Activated CD8-positive, alpha-beta memory T cell treated with anti-CD3 and anti-CD28 coated beads, Interleukin-2, amount 50 U/mL, for 4 hours (primary cell): ENCODE measurements around the gene UMAD1.
"Not testable (repeated sequence)": the region's sequence is repeated elsewhere in the genome, so short reads cannot be mapped to it uniquely, and the experiment has no call there.

ENCODE experiments used
- DNase-seq: peaks from one replicate; pipeline ENCODE4 v3.0.0-alpha.2; 2020

The UMAD1 gene

DNA sequence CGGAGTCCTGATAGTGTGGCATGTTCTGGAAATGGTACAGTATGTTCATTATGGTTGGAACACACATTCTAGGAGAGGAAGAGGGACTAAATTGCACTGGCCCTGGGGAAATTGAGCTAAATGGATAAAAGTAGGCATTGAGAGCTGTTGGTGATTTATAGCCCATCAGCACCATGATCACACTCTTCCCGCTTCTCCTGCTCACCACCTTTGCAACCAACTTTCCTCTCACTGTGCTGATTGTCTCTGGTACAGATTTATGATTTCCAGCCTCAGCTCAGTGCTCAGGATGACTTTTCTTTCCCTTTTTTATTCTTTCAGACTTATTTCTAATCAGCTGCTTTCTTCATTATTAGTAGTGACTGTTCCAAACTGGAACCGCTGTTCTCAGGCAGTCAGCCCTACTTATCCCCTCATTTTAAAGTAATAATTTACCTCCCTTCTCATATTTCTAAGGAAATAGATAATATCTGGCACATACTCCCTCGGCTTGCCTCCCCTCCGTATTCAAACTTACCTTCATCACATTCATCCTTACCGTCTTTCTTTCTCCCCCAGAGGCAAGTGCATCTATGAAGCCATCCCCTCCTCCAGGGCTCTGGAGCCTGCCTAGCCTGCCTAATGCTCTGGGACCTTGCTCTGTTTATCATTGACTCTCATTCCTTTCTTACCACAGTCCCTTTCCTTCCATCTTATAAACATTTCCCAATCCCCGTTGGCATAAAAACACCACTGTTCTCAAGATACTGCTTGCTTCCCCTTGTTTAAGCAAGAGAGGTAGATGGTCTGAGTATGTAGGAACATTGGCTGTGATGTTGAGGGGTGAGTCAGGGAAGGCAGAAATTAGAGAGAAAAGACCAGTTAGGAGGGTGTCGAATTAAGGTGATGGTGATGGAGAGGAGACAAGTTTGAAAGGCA, 129.4 kb downstream of the UMAD1 start:
- DNase-seq: no peak

GRCh38 chr7:7771452-7771851, 130.9 kb downstream of the UMAD1 start:
- no peak for DNase-seq

DNA sequence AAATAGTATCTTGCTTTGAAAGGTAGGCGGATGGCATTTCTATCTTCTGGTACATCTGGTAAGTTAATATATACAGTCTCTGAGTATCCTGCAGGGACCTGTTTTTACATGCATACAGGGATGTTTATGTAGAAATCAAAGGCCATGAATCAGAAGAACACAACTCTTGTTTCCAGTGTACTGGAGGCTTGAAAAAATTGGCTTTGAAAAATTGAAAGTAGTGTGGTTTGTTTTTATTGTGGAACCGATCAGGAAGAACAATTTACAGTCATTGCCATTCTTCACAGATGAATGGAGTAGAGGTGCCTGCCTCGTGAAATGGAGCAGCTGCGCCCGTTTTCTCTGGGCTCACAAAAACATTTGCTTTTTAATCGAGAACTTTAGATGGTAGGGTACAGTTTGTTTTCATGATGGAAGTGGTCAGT, 131.9 kb downstream of the UMAD1 start:
- DNase-seq: no peak

DNA sequence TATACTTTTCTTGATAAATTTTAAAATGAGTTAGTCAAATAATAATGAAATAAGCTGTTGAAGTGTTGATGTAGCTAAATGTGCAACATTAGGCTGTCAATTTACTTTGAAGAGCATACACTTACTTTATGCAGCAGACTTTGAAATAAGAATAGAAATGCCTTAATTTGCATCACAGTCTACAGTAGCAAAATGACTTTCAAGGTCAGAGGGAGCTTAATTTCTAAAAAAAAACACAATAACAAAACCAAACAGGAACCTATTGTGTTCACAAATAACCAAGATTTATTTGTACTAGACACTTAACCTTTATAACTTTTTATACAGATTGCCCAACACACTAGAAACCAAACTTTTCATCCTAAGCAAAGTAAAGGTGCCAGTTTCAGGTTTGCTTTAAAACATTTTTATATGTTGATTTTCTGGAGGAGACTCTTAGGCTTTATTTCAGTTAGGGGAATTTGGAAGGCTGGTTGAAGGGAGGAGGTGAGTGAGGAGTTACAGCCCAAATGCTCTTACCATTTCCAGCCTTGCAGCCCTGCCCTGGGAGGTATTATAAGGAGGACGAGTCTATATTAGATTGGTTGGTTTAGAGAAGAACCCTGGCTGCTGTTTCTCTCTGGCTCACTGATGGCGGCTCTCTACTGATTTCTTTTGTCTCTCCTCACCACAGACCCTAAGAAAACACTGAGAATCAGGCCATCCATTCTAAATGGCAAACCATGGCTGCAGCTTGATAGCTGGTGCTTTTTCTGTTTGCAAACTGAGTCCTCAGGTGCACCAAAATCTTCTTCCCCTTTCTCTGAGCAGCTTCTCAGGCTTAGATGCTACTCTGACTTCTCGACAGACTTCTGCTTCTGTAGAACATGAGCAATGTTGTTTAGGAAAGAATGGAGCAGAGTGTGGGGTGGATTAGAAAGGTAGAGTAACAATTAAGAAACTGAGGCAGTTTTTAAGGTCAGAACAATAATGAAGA, 133.1 kb downstream of the UMAD1 start:
- DNase-seq: no peak

GRCh38 chr7:7779888-7780287, 139.3 kb downstream of the UMAD1 start:
- DNase-seq: no peak

DNA sequence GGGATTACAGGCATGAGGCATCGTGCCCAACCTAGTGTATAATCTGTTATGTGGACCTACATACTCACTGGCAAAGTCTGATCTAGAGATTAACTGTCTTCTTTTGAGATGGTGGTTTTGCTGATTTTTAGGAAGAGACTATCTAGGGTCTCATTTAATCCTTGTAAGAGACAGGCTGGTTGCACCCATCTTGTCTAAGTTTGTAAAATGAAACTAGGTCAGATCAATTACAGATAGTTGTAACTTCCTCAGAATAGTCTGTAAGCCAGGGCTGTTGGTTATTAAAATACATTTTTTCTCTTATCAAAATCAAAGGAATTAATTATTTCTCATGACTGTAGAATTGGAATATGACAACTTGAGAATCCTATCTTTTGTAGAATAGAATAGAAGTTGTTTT, 142.4 kb downstream of the UMAD1 start:
- no peak for DNase-seq

- DNase-seq: no peak
Measured at GRCh38 chr7:7785344-7785973, 144.9 kb downstream of the UMAD1 start.

- no peak for DNase-seq
Measured at GRCh38 chr7:7786595-7786994, 146.0 kb downstream of the UMAD1 start.

DNA sequence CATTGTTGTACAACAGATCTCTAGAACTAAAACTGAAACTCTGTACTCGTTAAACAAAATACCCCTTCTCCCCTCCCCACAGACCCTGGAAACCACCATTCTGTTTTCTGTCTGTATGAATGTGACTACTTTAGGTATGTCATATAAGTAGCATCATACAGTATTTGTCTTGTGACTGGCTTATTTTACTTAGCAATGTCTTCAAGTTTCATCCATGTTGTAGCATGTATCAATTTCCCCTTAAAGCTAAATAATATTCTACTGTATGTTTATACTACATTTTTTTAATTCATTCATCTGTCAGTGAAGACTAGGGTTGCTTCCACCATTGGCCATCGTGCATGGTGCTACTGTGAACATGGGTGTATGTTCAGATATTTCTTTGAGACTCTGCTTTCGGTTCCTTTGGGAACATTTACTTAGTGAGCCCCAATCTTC, 149.0 kb downstream of the UMAD1 start:
- DNase-seq: no peak

GRCh38 chr7:7790041-7790741, 149.6 kb downstream of the UMAD1 start:
- DNase-seq: no peak

- DNase-seq: no peak
Measured at GRCh38 chr7:7791523-7791922, 151.0 kb downstream of the UMAD1 start.

- no peak for DNase-seq
Measured at GRCh38 chr7:7792056-7792455, 151.5 kb downstream of the UMAD1 start.

- DNase-seq: no peak
Measured at GRCh38 chr7:7793249-7793648, 152.7 kb downstream of the UMAD1 start.

- no peak for DNase-seq
Measured at GRCh38 chr7:7793921-7794320, 153.4 kb downstream of the UMAD1 start.

DNA sequence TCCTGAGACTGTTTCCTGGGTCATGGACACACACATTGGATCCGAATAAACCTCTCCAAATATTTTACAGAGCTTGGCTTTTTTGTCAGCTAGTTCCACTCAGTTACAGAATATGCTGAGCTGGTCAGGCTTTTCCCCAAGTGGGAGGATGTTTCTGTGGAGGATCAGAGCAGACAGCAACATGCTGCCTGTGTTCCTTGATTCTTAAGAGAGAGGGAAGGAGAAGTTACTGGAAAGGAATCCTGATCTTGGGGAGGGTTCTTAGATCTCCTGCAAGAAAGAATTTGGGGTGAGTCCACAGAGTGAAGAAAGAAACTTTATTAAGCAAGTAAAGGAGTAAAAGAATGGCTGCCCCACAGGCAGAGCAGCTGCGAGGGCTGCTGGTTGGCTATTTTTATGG, 154.7 kb downstream of the UMAD1 start:
- DNase-seq: no peak

- DNase-seq: no peak
Measured at GRCh38 chr7:7795630-7796121, 155.1 kb downstream of the UMAD1 start.

DNA sequence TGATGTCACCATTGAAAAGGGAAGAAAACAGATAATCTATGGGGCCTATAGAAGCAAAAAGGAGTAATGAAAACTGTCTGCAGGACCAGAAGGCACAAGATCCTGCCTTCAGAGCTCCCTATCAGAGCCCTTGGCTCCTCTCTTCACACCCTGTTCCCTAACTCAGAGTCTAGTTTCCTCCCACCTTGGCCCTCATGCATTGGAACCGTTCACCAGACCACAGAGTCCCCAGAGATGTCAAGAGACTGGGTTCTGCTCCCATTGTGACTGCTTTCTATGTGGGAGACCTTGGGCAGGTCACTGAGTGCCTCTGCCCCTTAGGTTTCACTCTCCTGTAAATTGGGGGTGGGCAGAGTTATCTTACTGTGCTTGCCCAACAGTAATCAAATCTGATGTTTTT, 158.0 kb downstream of the UMAD1 start:
- DNase-seq: no peak

DNA sequence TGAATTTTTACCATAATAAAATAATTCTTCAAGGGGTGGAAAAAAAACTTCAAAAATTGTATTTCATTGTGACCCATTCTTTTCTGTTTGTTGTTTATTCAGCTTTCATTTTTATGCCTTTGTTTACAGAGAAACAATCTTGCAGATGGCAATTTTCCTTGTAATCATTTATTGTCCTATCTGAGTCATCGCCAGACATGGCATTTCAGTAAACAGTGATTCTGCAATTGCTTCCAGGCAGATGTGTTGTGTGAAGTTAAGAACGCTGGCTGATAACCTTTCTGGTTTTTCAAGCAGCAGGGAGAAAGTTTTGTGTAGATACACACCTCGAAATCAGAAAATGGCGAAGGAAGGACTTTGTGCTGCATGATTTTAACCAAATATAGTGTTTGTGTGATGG, 158.6 kb downstream of the UMAD1 start:
- no peak for DNase-seq

- no peak for DNase-seq
Measured at GRCh38 chr7:7802531-7802930, 162.0 kb downstream of the UMAD1 start.

- no peak for DNase-seq
Measured at GRCh38 chr7:7803715-7804178, 163.2 kb downstream of the UMAD1 start.

DNA sequence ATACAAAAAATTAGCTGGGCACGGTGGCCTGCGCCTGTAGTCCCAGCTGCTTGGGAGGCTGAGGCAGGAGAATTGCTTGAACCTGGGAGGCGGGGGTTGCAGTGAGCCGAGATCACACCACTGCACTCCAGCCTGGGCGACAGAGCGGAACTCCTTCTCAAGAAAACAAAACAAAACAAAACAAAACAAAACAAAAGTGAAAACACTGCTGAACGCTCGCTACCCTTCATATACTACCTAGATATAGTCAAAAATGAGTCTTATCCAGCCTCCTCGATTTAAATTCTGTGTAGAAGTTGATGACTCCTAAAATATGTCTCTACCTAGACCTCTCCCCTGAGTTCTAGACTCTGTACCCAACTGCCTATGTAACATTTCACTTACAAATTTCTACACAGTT, 164.3 kb downstream of the UMAD1 start:
- not testable (repeated sequence) for DNase-seq

GRCh38 chr7:7805511-7806153, 165.1 kb downstream of the UMAD1 start:
- DNase-seq: no peak
